Measurements from ENCODE around the gene TRIO. TPM values are rescaled to one million over a fixed set of nuclear protein-coding genes. Genes with fewer than 3 reads are reported as not detected.
A peak's percentile ranks its signal among the peaks of the same experiment; 100 is the strongest.

TRIO gene
- total RNA-seq, 4 donors from 2014 or later = 290 to 370 (median 346) TPM

DNA sequence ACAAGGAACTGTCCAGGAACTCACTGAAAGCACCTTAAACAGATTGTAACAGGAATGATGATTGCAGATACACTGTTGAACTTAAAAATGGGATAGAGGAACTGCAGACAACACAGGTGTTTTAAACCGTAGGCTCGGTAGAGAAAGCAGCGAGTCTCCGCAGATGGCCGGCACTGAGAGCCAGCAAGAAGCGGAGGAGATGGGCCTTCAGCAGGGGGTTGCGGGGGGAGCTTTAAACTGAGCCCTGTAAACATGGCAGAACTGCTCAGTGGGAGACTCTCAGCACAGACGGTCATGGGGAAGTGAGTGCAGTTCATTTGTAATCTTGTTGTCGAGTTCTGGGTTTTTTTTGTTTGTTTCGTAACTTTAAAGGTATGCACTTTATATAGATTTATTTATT, 283.4 kb downstream of the TRIO start:
- Histone ChIP-seq H3K27ac (peak overlapping the region in 1 of 4 donors; percentile 75), H3K4me3 (no peak overlapping the region), H3K36me3 (peaks cover 0 to 50% (median 0%) of the 10 kb centered on the region in 3 donors), H3K4me1 (peaks cover 0 to 24% (median 0%) of the 10 kb centered on the region in 4 donors), H3K9me3 (no peaks in the 10 kb centered on the region), H3K27me3 (no peaks in the 10 kb centered on the region)
- 84 to 87% methylated on average over 10 of the region's 10 CpGs for WGBS, 2 donors
- TF ChIP-seq, protein P1, sequence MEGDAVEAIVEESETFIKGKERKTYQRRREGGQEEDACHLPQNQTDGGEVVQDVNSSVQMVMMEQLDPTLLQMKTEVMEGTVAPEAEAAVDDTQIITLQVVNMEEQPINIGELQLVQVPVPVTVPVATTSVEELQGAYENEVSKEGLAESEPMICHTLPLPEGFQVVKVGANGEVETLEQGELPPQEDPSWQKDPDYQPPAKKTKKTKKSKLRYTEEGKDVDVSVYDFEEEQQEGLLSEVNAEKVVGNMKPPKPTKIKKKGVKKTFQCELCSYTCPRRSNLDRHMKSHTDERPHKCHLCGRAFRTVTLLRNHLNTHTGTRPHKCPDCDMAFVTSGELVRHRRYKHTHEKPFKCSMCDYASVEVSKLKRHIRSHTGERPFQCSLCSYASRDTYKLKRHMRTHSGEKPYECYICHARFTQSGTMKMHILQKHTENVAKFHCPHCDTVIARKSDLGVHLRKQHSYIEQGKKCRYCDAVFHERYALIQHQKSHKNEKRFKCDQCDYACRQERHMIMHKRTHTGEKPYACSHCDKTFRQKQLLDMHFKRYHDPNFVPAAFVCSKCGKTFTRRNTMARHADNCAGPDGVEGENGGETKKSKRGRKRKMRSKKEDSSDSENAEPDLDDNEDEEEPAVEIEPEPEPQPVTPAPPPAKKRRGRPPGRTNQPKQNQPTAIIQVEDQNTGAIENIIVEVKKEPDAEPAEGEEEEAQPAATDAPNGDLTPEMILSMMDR (IDR thresholded peaks at IDR 0.05) = no peak
- TF ChIP-seq POLR2A (IDR thresholded peaks at IDR 0.05) (no peak), EP300 (IDR thresholded peaks at IDR 0.05) (no peak)
- no peak for DNase-seq (ENCODE audit: low spot score in 2 of 2)

DNA sequence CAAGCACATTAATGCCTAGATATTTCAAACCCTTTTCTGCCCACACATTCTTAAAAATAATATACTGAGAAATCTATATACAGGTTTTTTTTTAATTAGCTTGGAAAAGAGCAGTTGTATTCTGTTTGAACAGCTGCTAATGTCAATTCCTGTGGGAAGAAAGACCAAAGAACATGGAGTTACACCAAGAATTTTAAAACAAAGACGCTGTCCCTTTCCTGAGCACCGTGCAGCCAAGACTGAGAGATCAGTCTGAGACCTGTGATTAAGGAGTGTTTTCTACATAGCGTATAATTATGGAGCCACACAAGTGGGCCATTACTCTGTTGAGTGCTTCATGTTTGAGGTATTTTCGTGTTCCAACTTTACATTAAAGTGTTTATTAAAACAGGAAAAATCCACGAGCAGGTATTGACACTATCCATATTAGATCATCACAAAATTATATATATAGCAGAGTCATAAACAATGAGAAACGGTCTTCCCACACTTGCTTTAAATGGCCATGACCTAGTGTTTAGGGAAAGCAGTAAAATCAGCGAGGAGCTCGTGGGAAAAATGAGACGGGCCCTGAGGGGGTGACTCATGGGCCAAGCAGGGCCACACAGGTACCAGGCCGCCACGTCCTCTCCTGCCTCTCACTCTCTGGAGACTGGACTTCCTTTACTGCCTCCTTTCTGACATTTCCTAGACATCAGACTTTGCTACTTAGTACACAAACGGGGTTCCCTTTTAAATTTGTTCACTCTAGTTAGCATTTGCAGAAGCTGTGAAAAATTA, 285.4 kb downstream of the TRIO start:
- peaks cover 0 to 24% (median 0%) of the 10 kb centered on the region in 4 donors for H3K4me1 ChIP-seq
- 68 to 71% methylated on average over 12 of the region's 12 CpGs for WGBS, 2 donors
- H3K27ac ChIP-seq = peak overlapping the region in 3 of 4 donors; percentile 13 to 75 (median 44)
- no peaks in the 10 kb centered on the region for H3K9me3 ChIP-seq
- peak in 1 of 2 donors; percentile 63 for TF ChIP-seq EP300 (IDR thresholded peaks at IDR 0.05)
- TF ChIP-seq, protein P1 (IDR thresholded peaks at IDR 0.05) = no peak
- H3K36me3 ChIP-seq = peaks cover 0 to 33% (median 0%) of the 10 kb centered on the region in 3 donors
- DNase-seq (ENCODE audit: low spot score in 2 of 2) = no peak
- H3K27me3 ChIP-seq = no peaks in the 10 kb centered on the region
- no peak overlapping the region for H3K4me3 ChIP-seq

DNA sequence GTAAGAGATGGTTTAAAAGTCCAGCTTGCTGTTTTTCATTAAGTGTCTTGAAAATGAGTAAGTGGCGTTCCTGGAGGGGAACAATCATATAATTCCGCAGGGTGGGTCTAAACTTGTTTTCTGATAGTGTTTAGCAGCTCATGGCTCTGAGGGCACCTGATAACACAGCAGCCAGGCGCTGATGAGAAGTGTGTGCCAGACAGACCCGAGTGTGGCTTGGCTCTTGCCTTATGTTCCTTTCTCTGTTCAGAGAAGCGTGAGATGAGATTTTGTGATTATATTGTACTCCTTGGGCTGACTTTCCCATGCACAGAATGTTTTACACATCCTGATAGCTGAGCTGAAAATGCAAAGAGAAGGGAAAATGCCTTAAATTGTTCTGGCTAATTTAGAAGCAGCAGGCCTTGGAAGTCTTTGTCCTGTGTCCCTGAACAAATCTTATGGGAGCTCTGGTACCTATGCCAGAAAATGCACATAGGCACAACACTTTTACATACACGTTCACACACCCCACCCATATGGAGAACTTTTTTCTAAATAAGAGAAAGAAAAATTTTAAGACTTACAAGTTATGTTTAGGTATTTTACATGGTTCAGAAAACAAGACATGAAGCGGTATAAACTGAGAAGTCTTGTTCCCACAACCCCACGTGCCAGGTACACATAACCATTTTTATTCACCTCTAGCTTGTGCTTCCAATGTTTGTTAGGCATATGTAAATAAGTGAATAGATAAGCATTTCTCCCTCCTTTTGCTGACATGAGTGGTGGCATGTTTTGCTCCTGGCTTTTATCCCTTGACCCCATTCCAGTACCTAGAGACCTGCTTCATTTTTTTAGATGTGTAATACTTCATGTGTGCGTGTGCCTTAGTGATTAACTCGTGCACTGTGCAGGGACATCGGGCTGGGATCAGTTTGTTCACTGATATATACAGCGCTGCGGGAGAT, 286.2 kb downstream of the TRIO start:
- DNase-seq (ENCODE audit: low spot score in 2 of 2) = no peak
- Histone ChIP-seq H3K36me3 (peaks cover 0 to 33% (median 0%) of the 10 kb centered on the region in 3 donors), H3K27ac (peak overlapping the region in 2 of 4 donors; percentile 44 to 75), H3K4me1 (peaks cover 0 to 24% (median 0%) of the 10 kb centered on the region in 4 donors), H3K27me3 (no peaks in the 10 kb centered on the region), H3K4me3 (no peak overlapping the region), H3K9me3 (no peaks in the 10 kb centered on the region)
- TF ChIP-seq, protein P1 (IDR thresholded peaks at IDR 0.05) = no peak
- no peak for TF ChIP-seq POLR2A (IDR thresholded peaks at IDR 0.05)
- WGBS, 2 donors = 82 to 84% methylated on average over 13 of the region's 13 CpGs

DNA sequence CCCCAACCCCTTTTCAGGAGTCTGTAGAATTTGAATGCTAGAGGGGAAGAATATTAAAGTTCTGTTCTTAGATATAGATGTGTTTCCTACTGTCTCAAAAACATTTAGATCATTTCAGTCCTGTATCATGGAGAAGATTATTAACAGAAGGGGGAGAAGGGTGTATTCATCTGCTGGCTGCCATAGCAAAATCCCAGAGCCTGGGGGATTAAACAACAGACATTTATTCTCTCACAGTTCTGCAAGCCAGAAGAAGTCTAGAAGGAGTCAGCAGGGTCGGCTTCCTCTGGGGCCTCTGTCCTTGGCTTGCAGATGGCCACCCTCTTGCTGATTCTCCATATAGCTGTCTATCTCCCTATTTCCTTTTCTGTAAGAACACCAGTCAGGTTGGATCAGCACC, 288.4 kb downstream of the TRIO start:
- no peak for DNase-seq (ENCODE audit: low spot score in 2 of 2)
- Histone ChIP-seq H3K27me3 (no peaks in the 10 kb centered on the region), H3K36me3 (peaks cover 0 to 19% (median 0%) of the 10 kb centered on the region in 3 donors), H3K4me1 (peaks cover 0 to 24% (median 0%) of the 10 kb centered on the region in 4 donors), H3K27ac (peak overlapping the region in 2 of 4 donors; percentile 32 to 50), H3K4me3 (no peak overlapping the region), H3K9me3 (no peaks in the 10 kb centered on the region)
- 37 to 63% methylated on average over 1 of the region's 1 CpG for WGBS, 2 donors
- TF ChIP-seq POLR2A (IDR thresholded peaks at IDR 0.05) (no peak), EP300 (IDR thresholded peaks at IDR 0.05) (no peak)
- TF ChIP-seq, protein P1 (IDR thresholded peaks at IDR 0.05) = no peak
